Stimulated activated CD8-positive, alpha-beta memory T cell treated with anti-CD3 and anti-CD28 coated beads, Interleukin-4, amount 100 ng/mL, for 4 hours (primary cell): ENCODE results near the gene SULT1E1.
"Not testable (repeated sequence)": the region's sequence is repeated elsewhere in the genome, so short reads cannot be mapped to it uniquely, and the experiment has no call there.

Experiments used
- DNase-seq, 2 donors: peaks; one replicate each; pipeline ENCODE4 v3.0.0-alpha.2; 2020; ENCODE audit warnings: low read depth in 2 of 2, low spot score in 1 of 2

The SULT1E1 gene

DNA sequence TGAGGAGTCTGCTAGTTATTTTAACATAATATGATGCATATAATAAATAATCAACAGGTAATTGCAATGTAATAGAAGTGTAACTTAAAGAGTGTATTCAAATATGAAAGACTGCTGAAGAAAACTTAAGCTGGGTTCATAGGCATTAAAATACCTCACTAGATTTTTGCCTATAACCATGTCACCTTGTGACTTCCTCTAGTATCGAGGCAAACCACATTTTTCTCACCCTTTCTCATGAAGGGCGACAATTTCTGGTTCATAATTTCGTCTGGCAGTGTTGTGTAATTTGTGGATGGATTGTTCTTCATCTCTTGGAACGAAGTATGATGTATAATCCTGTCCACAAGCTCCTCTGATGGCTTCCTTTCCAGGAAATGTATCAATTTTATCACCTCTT is 16.0 kb downstream of the SULT1E1 start:
- no peak for DNase-seq

DNA sequence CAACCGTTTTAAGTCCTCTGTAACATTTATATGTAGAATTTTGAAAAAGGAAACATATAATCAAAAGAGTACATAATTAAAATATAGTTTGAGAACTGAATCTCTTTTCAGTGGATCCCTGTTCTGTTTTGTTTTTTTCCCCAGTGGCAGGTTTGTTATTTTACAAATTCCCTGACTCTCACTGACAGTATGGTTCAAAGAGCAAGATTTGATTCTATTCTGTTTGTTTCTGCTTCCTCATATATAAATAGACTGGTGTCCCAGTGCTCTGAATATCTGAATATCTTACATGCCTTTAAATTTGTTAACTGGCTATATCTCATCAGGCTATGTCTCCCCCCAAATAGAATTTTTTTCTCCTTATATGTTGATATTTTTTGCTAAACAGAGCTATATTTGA is 16.6 kb downstream of the SULT1E1 start:
- DNase-seq, result no peak

DNA sequence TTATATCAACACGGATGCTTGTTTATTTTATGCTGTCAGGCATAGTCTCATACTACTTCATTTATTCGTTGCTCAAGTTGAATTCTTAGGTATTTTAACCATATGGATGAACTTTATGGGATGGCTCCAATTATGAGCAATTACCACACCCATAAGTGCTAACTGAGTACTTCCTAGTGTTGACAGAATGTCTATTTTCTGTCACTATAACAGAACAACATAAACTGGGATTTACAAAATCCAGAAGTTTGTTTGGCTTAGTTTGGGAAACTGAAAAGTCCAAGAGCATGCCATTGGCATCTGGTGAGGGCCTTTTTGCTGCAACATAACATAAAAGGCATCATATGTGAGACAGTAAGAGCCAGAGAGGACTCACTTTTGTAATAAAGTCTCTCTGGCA is 21.0 kb downstream of the SULT1E1 start:
- DNase-seq, result no peak

- DNase-seq, result no peak
Measured at GRCh38 chr4:69836287-69836686, 23.7 kb downstream of the SULT1E1 start.

DNA sequence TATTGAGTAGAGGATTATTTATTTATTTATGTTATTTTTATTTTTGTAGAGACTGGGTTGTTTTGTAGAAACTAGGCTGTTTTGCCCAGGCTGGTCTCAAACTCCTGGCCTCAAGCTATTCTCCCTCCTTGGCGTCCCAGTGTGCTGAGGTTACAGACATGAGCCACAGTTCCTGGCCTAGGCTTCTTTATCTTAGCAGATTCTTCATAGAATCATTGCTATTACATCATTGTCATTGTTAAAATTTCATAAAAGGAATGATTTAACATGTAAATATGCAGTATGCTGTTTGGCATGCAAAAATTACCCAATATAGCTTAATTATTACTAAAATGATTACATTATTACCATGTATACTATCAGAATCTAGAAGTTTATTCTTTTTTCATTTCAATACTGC is 24.2 kb downstream of the SULT1E1 start:
- DNase-seq, result no peak

DNA sequence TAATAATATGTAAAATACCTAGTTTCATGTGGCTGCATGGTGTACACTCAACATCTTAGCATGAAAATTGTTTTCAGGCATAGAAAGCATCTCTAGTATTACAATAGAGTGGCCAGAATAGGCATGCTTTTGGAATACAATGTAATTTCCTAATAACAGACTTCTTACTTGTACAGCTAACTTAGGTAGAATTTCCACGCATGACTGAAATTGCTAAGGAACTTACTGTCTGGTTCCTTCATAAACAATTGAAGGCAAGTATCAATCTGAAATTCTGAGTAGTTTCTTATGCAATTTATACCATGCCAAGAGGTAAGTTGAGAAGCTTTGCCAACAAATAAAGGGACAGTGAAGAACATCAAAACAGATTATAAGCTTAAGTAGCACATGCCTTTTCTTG is 26.7 kb downstream of the SULT1E1 start:
- DNase-seq, result no peak

- no peak for DNase-seq
Measured at GRCh38 chr4:69832326-69833030, 27.5 kb downstream of the SULT1E1 start.

DNA sequence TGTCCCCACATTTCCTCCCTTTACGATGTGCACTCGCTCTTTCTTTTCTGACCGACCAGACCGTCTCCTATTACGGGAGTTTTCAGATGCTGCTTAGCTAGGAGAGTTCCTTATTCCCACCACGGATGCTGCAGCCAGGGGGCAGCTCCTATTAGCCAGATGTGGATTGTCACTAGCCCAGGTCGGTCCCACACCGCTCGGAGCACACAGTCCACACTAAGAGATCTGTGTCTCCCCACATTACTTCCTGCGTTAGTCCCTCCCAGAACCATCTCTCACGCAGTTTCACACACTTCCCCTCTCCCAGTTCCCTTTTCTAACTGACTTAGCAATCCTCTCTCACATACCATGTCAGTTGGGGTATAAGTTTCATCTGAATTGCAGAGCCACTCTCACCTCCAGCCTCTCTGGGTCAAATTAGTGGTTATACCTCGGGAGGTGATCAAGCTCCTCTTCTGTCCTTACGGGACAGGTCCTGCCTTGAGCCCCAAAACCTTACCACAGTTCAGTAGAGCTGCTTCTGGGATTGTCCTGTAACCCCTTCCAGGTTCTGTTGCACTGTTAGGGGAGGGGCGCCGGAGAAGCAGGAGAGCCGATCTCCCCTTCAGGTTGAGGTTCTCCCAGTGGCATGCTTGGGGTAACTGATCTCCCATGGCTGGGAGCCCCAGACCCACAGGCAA is 28.2 kb downstream of the SULT1E1 start:
- DNase-seq, result no peak

DNA sequence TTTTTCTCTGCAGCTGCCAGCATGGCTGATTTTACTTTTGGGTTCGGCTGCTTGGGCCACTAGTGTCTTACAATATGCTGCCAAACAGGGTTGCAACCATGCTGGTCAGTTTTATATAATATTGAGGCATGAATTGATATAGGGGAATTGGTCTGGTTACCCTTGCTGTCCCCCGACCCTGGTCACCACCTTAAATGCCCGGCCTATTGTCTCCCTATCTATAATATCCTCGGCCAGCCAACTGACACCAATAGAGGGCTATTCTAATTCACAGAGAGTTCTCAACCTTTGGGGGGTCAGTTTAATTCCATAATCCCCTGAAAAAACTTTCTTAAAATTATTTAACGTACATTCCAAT is 28.7 kb downstream of the SULT1E1 start:
- DNase-seq, result no peak

DNA sequence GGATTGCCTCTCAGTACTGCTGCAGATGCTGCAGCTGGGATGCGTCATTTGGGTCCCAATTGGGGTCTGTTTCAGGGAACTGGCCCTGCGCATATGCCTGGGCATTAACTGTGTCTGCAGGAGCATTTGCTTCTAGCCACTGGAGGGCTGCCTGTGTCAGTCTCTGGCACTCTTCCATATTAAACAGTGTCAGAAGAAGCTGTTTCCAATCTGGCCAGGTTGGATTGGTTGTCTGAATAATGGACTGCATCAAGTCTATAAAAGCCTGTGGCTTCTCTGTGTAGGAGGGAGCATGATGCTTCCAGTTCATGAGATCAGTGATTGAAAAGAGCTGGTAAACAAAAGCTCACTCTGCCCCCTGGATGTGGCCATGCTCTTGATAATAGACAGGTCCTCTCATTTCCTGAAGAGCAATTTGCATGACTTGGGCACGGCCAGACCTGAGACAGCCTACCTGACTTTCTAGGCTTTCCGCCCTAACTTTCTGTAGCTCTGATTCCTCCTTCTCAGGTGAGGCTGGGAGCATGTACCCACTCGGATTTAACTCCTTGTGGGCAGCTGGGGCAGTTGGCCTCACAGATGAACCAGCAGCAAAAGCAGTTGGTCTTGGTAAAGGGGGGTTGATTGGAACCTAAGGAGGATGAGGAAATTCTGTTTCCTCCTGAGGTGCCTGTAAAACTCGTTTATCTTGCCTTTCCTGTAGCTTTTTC is 29.2 kb downstream of the SULT1E1 start:
- DNase-seq, result no peak

DNA sequence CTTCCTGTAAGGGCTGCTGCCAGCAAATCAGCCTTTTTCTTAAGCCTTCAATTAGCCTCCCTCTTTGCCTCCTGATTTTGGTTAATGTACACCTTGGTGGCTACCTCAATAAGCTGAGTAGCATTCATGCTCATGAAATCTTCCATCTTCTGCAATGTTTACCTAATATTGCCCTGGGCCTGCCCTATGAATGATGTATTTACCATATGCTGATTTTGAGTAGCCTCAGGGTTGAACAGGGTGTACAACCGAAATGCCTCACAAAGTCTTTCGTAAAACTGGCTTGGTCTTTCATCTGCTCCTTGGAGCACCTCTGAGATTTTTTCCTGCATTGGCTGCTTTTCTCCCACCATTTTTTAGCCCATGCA is 29.8 kb downstream of the SULT1E1 start:
- DNase-seq, result no peak

GRCh38 chr4:69829678-69830077 is 30.3 kb downstream of the SULT1E1 start:
- no peak for DNase-seq

GRCh38 chr4:69828828-69829227 is 31.1 kb downstream of the SULT1E1 start:
- no peak for DNase-seq

- DNase-seq, result not testable (repeated sequence)
Measured at GRCh38 chr4:69825056-69825455, 34.9 kb downstream of the SULT1E1 start.

- DNase-seq, result no peak
Measured at GRCh38 chr4:69823481-69824186, 36.3 kb downstream of the SULT1E1 start.

- no peak for DNase-seq
Measured at GRCh38 chr4:69823048-69823447, 36.9 kb downstream of the SULT1E1 start.

DNA sequence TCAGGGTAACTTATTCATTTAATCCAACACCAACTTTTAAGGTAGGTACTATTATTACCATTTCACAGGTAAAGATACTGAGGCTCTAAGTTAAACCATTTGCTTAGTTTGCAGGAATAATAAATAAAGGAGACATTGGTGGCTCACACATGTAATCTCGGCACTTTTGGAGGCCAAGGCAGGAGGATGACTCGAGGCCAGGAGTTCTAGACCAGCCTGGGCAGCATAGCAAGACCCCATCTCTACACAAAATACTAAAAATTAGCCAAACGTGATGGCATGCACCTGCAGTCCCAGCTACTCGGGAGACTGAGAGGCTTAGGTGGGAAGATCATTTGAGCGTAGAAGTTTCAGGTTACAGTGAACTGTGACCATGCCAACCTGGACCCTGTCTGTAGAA is 37.7 kb downstream of the SULT1E1 start:
- no peak for DNase-seq

DNA sequence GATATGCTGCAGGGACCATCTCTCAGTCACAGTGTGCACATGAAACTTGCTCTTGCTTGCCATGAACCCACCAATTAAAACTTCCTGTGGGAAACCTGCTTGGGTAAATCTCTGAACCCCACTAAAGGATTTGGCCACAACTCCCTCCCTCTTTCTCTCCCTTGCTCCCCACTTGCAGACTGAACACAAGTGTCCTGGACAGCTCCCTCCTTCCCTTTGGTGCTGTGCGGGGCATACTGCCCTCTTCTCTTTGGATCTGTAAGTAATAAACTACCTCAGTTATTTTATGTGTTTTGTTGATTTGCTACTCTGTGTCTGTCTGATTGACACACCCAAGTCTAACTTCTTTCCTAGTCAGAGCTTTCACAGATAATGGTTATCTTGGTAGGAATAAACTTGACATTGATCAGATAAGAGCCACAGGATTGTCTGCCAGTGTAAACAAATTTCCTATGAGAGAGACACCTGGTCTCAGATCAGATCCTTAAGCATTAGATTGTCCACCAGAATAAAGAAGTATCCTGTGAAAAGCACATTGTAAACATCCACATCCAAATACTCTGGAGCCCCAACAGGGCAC is 41.8 kb downstream of the SULT1E1 start:
- DNase-seq, result no peak

- no peak for DNase-seq
Measured at GRCh38 chr4:69816236-69816635, 43.7 kb downstream of the SULT1E1 start.

DNA sequence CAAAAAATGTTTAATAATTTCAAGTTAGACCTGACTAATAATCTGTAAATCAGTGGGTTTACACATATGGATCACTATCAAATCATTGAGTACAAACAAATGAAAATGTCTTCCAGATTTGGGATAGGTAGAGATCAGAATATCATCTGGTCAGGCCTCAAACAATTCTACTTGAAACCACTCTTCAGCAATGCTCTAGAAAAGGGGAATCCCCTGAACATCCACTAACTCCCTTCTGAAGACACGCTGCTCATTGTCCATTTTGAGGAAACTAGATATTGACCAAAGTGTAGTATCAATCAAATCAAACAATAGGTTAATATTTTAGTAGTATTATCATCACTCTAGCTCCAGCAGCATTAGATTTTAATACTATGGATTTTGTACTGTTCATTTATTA is 46.3 kb downstream of the SULT1E1 start:
- DNase-seq, result no peak

DNA sequence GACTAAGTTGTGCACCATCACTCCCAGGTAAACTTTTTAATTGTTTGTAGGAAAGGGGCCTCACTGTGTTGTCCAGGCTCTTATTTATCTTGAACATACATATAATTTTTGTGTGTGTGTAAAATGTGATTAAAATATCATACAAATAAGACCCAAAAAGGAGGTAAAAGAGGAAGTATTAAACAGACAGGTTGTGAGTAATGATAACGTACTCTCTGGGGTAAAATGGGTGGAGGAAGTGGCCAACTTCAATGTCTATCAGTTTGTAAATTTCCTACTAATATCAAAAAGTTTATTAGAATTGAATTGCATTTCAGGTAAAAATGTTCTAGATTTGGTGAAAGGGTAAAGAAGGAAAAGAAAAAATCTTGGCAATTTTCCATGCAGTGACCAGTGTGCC is 48.8 kb downstream of the SULT1E1 start:
- no peak for DNase-seq

GRCh38 chr4:69800599-69800998 is 59.3 kb downstream of the SULT1E1 start:
- DNase-seq, result no peak
